Skin of body (tissue), 2 donors: Measurements from ENCODE around the gene ADAMTSL3. TPM values are rescaled to one million over a fixed set of nuclear protein-coding genes. Genes with fewer than 3 reads are reported as not detected.
A peak's percentile ranks its signal among the peaks of the same experiment; 100 is the strongest.

Source experiments
- DNase-seq: peaks from one replicate; lab custom pipeline; 2025; lab: John Stamatoyannopoulos, UW
- total RNA-seq: library from RNA; depleted of rRNA; stranded (reverse); fragments of >200 nt; gene quantifications from one replicate; pipeline ENCODE4 v1.2.3, GENCODE V29; 2014

ADAMTSL3 gene
- total RNA-seq, 1 donor from 2014 or later = 16.9 TPM

DNA sequence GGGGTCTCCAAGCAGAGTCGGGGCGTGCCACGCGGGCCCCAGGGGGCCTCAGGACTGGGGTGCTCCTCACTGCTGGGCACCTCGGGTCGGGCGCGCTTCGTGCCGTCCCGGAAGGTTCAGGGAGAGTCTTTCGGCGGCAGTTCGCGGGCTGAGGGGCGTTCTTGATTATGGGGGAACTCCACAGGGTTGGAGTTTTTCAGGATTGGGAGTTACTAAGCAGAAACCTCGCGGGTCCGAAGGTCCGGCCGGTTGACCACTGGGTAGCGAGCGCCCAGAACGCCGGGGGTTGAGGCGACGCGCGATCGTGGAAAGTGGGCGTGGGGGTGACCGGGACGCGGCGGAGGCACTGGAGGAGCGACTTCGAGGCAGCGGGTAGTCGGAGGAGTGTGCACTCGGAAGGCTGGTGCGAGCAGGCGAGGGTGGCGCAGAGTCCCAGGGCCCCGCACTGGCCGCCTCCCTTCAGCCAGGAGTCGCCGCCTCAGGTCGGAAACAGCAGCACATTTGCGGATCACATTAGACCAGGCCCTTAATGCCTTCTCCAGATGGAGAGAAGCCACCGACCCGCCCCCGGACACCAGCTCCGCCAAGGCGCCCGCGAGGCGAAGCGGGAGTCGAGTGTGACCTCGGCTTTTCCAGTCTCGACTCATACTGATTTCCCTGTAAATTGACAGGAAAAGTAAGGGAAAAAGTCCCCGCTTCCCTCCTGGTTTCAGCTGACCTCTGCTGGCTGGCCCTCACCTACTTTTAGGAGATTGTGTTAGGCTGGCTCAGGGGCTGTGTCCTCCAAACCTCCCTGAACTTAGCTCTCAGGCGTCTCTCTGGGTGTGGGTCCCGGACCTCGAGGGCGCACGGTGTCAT, 685 bp downstream of the ADAMTSL3 start:
- peak; percentile 13 for DNase-seq

DNA sequence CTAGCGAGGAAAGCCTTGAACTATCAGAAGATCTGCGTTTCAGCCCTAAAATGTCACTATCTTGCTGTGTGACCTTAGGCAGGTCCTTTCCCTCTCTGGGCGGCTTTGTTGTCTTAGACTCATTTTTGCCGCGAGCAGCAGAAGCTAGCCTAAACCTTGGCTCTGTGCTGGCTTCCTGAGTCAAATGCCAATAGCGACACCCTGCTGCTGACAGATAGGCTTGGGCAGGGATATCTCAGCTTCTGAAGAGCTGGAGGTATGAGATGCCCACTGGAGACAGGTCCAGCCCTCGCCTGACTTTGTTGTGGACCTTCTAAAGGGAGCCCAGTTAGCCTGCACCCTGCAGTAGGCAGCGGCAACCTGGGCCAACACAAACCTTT, 1.3 kb downstream of the ADAMTSL3 start:
- DNase-seq = no peak

DNA sequence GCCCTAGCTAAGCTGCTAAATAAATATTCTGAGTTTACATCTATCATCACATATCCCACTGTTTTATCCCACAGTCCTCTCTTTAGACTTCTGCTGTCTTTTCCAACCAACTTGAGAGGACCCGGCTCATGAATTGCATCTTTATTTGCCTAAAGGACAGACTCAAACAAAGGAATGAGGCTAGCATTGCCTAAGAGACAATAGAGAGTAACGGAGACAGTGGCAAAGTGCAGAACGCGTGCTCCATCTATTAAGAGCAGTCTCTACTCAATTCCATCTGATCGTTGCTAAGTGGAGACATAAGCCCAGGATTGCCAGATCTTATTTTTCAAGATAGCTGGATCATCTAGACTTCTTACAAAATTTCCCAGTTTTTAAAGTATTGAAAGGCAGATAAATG, 2.3 kb downstream of the ADAMTSL3 start:
- no peak for DNase-seq

DNA sequence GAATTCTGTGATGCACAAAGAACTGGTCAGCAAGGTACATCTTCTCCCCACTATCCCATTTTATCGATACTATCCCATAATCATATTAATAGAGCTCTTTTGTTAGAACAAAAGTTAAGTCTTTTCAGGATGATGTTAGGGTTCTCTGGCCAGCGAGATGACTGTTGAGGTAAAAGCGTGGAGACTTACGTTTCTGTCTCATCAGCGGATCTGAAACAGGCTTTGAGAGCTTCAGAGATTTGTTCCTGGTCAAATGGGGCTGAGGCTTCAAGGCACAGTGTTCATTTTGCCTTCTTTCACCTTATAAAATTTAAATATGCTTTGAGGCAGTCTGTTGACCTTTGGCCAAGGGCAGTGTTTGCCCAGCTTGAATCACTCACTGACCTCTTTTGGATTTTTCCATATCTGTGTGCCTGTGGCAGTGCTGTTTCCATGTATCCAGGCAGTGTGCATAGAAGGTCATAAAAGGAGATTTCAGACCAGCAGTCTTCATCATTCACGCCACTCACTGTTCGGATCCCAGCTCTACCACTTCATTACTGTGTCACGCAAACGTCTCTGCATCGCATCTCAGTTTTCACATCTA, 3.1 kb downstream of the ADAMTSL3 start:
- no peak for DNase-seq

DNA sequence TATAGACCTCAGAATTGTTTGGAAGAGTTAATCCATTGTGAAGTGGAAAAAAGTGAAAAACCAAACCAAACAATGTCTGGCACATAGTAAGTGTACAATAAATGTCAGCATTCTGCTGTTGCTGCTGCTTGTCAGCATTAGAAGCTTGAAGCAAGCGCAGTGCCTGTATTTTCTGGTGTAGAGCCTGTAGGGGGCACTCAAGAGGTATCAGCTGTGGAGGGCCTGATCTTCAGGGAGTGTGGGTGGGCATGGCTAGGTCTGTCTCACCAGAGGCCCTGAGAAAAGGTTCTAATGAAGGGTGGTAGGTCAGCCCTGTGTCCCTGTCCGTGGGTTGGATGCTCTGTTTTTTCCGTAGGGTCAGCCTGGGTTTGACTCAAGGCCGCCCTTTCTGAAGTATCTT, 3.6 kb downstream of the ADAMTSL3 start:
- DNase-seq = no peak

DNA sequence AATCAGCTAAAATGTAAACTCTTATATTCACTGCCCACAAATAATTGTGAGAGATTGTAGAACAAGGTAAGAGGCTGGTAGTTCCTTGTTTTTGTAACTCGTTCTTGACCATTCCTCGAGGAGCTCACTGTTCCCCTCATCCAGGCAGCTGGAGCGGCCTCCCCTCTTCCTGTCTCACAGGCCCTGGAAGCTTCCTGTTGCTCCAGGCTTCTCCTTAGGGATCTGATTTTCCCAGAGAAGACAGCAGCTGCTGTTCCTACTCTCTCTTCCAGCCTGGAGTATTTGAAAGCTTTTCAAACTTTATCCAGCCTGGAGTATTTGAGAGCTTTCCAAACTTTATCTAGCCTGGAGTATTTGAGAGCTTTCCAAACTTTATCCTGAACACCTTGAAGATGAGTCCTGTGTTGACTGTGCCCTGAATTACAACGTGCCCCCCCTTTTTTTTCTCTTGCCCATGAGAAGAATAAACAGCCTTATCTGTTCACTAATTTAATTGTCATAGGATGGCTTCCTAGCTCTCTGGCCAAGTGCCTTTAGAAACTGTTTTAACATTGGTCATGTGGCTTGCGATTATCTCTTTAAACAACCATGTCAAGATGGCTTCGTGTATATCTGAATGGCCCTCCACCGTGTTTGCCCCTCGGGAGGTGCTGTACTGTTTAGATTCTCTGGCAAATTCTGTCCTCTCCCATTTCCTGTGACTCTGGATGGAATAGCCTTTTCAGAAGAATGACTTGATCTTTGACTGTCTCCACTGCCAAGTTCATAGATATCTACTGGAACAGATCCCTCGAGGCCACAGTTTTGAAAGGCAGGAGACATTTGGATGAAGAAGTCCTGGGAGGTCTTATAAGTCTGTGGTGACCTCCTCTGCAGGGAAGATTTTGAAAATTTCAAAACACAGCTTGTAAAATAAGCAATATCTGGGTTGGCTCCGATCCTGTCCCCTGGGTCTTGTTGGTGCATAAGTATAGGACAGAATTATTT, 4.8 kb downstream of the ADAMTSL3 start:
- DNase-seq = peak; percentile 39

DNA sequence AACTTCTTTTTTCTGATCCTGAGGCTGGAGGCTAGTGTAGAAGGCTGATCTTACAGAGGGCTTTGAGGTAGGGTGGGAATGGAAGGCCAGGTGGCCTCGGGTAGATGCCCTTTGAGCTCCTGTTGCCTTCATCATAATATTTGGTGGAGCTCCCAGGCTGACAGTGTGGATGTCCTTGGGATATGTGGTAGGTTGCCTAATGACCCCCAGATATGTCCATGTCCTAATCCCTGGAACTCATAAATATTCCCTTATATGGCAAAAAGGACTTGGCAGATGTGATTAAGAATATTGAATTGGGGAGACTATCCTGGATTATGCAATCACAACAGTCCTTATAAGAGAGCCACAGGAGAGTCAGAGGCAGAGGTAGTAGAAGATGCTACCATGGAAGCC, 5.5 kb downstream of the ADAMTSL3 start:
- no peak for DNase-seq

DNA sequence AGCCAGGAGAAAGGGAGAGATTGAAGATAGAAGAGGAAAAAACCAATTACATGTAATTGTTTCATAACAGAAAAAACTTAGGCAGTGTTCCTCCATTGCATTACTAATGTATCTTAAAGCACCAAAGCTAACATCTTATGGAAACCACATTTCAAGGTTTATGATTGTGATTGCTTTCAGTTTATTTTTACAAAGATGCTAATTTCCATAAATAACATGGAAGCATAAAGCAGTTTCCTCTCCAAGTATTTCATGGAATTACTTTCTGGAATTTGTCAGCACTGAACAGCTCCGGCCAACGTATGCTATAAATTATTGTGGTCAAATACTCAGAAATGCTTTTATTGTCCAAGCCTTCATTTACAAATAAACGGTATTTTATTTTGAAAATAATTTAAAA, 11.6 kb downstream of the ADAMTSL3 start:
- peak; percentile 60 for DNase-seq

DNA sequence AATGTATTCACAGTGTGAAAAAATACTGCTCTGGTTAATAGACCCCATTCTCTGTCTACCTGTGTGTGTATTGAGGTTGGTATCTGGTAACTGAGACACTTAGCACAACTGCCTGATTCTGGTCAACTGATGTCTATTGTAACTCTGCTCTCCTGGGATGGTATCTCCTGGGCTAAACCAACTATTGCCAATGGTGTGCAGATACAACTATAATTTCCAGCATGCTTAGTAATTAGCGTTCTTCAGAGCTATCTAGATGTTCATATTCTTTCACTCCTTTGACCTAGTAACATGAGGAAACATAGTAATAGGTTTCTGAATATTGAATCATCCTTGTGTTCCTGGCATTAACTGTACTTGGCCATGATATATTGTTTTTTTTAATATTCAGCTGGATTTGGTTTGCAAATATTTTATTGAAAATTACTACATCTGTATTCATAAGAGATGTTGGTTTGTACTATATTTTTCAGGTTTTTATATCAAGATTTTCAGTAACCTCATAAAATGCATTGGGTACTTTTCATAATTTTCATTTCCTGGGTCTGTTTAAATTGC, 16.8 kb downstream of the ADAMTSL3 start:
- DNase-seq = peak; percentile 42

DNA sequence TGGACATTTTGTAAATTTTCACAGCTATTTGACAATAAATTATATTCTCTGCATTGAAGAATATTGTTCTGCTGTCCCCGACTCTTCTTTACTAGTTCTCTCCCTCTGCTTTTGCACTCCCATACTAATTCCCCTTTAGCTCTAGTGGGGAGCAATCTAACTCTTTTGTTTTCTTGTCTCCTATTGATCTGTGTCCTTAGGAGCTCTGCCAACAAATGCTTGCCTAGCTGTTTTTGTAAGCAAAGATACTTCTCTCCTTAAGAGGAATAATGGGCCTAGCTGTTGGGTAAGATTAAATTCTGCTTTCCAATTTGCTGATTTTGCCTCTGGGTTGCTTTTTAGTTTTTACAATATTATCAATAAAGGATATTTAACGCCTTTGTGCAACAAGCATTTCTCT, 17.7 kb downstream of the ADAMTSL3 start:
- no peak for DNase-seq

DNA sequence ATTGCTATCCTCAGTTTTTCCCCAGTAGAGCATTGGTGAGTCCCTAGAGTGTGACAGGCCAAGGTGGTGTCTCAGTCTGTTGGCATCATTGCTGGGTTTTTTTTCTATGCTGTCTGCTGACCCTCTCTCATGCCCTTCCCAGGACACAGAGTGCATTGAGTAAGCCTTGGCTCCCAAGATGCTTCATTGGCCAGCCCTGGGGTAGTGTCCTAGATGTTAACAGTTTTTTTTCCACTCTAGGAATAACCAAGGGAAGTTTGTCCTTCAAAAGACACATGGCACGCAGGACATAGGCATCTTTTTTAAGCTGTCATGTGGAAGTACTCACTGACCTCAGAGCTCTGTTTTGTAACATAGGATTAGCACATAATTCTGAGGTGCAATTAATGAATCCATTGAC, 19.5 kb downstream of the ADAMTSL3 start:
- DNase-seq = no peak

DNA sequence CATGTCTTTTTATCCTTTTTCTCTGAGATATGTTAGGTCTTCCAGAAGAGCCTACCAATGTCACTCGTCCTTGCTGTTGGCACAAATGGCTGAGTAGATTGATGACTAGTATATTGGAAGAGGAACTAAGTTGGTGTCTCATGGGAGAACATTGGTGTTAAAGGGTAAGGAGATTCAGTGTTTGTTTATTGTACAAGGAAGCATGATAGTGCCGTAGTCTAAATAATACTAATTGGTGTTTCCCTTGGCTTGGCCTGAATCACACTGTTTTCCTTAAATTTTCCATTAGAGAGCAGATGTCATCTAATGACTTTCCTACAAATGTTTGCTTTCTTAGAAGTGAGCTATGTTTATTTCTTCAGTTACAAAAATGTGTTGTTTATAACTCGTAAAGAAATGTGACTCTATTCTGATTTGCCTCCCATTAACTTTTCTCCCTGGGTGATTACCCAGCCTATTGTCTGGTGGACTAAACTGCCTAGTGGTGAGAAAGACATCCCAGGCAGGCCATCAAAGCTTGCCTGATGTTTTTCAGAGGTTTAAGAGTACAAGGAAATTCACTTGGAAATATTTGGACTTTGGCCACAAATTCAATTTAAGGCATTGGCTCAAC, 28.7 kb downstream of the ADAMTSL3 start:
- DNase-seq = no peak

DNA sequence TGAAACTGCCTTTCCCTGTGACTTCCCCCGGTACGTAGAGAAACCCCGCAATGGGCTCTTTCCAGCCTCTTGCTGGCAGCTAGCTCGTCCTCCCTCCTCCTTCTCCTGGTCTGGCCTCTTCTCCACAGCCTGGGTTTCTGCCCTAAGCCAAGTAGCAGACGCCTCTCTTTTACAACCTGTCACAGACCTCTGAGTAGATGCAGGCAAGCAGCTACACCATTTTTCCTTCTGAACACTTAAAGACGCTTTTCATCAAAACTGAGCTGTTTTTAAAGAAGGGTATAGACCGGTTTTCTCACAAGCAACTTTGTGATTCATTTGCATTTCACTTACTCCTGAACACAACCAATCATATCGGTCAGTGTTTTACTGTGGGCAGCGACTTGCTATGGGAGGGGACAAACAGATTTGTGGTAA, 32.0 kb downstream of the ADAMTSL3 start:
- no peak for DNase-seq

DNA sequence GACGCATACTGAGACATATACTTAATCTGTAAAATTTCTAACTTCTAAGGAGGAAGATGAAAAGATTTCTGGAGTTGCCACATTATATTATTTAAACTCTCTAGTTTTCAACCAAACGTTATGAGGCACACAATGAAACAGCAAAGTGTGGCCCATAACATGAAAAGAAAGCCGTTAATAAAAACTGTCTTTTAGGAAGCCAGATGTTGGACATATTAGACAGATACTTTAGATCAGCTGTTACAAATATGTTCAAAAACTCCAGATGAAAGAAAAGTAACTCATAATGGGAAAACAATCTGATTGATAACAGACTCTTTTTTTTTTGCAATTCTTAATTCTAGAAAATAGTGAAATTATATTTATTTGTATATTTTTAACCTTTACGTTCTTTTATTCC, 34.3 kb downstream of the ADAMTSL3 start:
- no peak for DNase-seq

DNA sequence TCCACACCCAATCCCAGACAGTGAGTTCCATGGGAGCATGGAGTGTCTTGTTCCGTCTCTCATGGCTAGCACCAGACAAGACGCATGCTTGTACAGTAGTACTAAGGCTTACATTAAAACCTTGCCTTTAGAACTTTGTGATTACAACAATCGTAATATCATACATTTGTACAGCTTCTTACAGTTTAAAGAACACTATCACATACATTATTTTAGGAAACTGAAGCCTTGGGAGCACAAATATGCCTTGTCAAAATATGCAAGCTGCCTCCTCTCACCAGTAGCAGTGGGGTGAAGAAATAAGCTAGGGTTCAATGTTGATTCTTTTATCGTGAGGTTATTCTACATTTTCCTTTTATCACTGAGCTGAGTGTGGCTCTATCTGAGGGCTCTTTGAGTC, 36.8 kb downstream of the ADAMTSL3 start:
- DNase-seq = no peak

DNA sequence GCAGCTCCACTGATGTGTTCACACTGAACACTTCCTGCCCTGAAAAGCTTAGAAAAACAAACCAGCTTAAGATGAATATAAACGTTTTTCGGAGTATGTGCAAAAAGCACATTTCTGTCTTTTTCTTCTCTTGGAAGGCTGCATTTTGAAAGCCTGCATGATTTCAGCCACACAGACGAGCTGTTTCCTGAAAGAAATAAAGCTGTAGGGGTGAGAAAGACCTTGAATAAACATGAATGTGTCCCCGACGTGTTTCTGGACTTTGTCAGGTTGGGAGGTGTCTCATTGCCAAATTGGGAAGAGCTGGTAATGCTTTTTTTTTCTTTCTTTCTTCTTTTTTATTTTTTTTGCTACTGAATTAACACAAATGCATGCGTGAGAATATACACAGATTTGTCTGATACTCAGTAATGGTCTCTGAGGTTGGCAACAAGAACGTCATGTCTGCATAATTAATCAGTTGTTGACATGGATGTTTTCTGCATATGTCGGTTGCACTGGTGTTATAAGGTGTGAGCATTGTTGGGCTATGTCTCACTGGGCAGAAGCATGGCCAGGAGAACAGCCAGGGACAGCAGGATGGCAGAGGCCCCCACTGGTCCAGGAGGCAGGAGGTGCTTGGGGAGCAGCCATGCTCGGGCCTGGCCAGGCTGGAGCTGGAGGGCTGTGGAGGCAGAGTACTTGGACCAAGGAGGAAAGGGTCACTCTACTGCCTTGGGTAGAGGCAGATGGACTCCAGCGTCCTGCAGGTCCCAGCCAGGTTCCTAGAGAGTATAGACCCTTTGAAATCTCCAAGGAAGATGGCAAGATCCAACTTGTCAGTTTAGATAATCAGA, 39.0 kb downstream of the ADAMTSL3 start:
- no peak for DNase-seq

DNA sequence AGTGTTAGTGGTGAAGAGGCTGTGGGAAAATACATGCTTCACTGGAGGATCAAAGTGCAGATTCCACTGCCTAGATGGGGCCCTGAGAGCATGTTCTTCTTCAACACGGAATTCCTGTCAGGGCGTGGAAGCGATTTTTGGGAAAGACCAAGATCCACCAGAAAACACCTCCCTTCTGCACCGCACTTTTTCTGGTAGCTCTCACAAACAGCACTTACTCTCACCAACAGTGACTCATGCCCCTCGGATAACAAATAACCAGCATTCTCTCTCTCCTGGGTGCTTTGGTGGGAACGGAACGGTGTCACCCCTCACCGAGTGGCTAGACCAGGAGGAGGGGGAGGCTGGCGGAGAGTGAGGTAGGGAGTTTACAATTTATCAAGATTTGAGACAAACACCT, 40.1 kb downstream of the ADAMTSL3 start:
- DNase-seq = no peak

DNA sequence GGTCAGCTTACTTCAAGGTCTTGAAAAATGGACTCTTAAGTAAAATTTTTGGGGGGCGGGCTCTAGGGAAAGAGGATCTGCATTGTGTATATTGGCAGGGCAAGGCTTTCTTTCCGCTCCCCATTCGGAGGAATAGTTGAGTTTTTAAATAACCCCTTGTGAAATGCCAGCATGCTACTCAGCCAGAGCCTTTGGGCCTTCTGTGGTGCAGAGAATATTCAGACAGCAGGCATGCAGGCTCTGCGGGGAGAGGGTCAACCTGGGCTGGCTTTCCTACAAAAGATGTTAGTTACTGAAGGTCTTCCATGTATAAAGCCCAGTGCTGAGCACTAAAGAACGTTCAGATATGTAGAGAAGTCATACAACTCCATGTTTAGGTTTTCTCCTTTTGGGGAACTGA, 40.6 kb downstream of the ADAMTSL3 start:
- DNase-seq = no peak

DNA sequence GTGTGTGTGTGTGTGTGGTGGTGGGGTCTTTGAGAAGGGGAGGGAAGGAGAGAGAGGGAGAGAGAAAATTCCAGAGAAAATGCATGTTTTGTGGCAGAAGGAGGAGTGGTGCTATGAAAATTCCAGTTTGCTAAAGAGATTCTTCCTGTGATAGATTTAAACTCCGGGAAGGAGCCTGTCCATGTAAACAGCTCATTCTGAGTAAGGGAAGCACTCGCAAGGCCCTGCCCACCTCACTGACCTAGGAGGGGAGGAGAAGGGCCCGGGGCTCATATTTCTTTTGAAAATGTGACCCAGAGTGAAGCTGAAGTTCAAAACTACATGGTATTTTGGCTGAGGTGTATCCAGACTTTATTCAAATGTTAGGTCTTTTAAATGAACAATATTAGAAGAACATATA, 41.3 kb downstream of the ADAMTSL3 start:
- DNase-seq = no peak

DNA sequence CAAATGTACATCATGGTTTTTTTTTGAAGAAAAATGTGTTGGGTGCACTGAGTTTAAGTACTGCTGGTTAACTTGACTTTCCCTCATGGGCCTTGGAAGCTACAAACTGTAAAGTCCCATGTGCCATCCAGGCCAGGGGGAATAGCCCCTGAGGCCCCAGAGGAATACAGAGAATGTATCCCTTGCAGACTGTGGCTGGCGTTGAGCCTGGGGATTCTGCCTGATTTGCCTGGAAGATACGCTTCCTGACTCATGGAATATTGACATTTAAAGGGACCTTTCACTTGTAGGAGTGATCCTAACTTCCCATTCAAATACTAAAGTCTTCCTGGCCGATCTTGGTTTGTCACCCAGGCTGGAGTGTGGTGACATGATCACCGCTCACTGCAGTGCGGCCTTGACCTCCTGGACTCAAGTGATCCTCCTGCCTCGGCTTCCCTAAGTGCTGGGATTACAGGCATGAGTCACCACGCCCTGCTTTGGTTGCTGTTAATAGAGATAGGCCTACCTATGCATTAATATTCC, 42.0 kb downstream of the ADAMTSL3 start:
- no peak for DNase-seq
